PC-9 (cell line): Measurements from ENCODE around the gene PCYT2. TPM values are rescaled to one million over a fixed set of nuclear protein-coding genes. Genes with fewer than 3 reads are reported as not detected.
A peak's percentile ranks its signal among the peaks of the same experiment; 100 is the strongest.

Experiments used
- BruUV-seq: library from RNA; stranded (reverse); fragments of 400-500 nt; replicated peaks from 2 replicates; lab custom pipeline; 2021; lab: Mats Ljungman, UMichigan
- CTCF ChIA-PET: fragments of 300-600 bp; sonication (Branson Sonifier 250); formaldehyde crosslinking; loops from one replicate; lab custom pipeline; 2022; ENCODE audit warnings: antibody characterized with exemption; lab: Charles Lee
- POLR2A ChIA-PET: fragments of 300-600 bp; sonication (Branson Sonifier 250); formaldehyde crosslinking; loops from one replicate; lab custom pipeline; 2022; ENCODE audit warnings: antibody characterized with exemption; ENCODE audit not compliant: unreplicated experiment; lab: Charles Lee
- DNase-seq, 2 experiments: peaks; one replicate each; pipeline versions ENCODE4 v3.0.0 to v3.0.0-alpha.2; 2015 to 2022; ENCODE audit warnings: mixed read lengths in 1 of 2
- H2AFZ ChIP-seq: fragments of 200-600 bp; sonication (generic); 2 replicates; pipeline ENCODE4 v1.8.1; 2017; ENCODE audit warnings: antibody characterized with exemption
- H3F3A ChIP-seq: fragments of 200-600 bp; sonication (generic); 2 replicates; pipeline ENCODE4 v1.8.1; 2017; ENCODE audit warnings: antibody characterized with exemption, mild to moderate bottlenecking, low read depth; ENCODE audit not compliant: insufficient read depth
- H3K27ac ChIP-seq: fragments of 200-600 bp; sonication (generic); 2 replicates; pipeline ENCODE4 v1.6.1; 2016; ENCODE audit warnings: mixed run types
- H3K27me3 ChIP-seq: fragments of 200-600 bp; sonication (generic); 2 replicates; pipeline ENCODE4 v1.6.1; 2016; ENCODE audit warnings: low read depth, mixed run types; ENCODE audit not compliant: insufficient read depth
- H3K36me3 ChIP-seq: fragments of 200-600 bp; sonication (generic); 2 replicates; pipeline ENCODE4 v1.6.1; 2016; ENCODE audit warnings: low read depth, mixed run types
- H3K4me1 ChIP-seq: fragments of 200-600 bp; sonication (generic); replicated peaks from 2 replicates; pipeline ENCODE4 v1.6.1; 2016; ENCODE audit warnings: mixed run types; ENCODE audit not compliant: insufficient read depth
- H3K4me2 ChIP-seq: fragments of 200-600 bp; sonication (generic); 2 replicates; pipeline ENCODE4 v1.6.1; 2017; ENCODE audit warnings: mixed run types
- H3K4me3 ChIP-seq: fragments of 200-600 bp; sonication (generic); 2 replicates; pipeline ENCODE4 v1.6.1; 2016; ENCODE audit warnings: mixed run types
- H3K79me2 ChIP-seq: fragments of 200-600 bp; sonication (generic); 2 replicates; pipeline ENCODE4 v1.6.1; 2017; ENCODE audit warnings: low read depth, mixed run types
- H3K9me2 ChIP-seq: fragments of 200-600 bp; sonication (generic); 2 replicates; pipeline ENCODE4 v1.8.1; 2017; ENCODE audit warnings: mild to moderate bottlenecking; ENCODE audit not compliant: insufficient read depth
- H3K9me3 ChIP-seq: fragments of 200-600 bp; sonication (generic); 2 replicates; pipeline ENCODE4 v1.8.1; 2016; ENCODE audit warnings: low read depth; ENCODE audit not compliant: insufficient read depth
- H4K20me1 ChIP-seq: fragments of 200-600 bp; sonication (generic); 2 replicates; pipeline ENCODE4 v1.8.1; 2017; ENCODE audit not compliant: insufficient read depth
- EZH2 ChIP-seq: fragments of 200-600 bp; sonication (generic); IDR thresholded peaks from 2 replicates; pipeline ENCODE4 v1.8.0; 2017; ENCODE audit warnings: antibody characterized with exemption, low read depth
- intact Hi-C: fragments of 100-400 bp; cut with micrococcal nuclease; formaldehyde crosslinking; loops from one replicate; pipeline ENCODE4 v1.10.0; 2022; ENCODE audit not compliant: unreplicated experiment
- total RNA-seq: library from RNA; stranded (reverse); gene quantifications from 2 replicates; pipeline ENCODE4 v1.2.3, GENCODE V29; 2021
- TF ChIP-seq, protein P1 (sequence below): fragments of 200-600 bp; sonication (generic); conservative IDR thresholded peaks from 2 replicates; pipeline ENCODE4 v1.6.1; 2017; ENCODE audit warnings: mixed run types, antibody characterized with exemption, mild to moderate bottlenecking, moderate library complexity

The PCYT2 gene
- total RNA-seq, 1 experiment from 2014 or later, result 82.2 TPM

DNA sequence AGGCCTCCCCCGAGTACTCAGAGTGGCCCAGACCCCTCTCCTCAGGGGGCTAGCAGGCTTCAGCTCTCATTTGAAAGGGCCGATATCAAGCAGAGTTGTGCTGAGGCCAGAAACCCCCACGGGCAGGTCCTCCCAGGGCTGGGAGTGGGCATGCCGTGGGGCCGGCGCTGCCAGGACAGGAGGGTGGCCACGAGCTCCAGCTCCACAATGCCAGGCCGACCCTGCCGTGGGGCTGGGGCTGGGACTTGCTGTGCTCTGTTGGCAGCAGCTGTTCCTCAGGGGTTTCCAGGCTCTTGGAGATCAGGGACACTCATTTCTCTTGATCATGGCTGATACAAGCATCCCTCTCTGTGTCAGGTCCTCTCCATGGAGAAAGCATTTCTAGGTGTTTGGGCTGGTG lies 12.3 kb downstream of the PCYT2 start:
- POLR2A ChIA-PET, result no interaction called here
- Histone ChIP-seq H3K36me3 (no peaks in the 10 kb centered on the region), H3K79me2 (no peaks in the 10 kb centered on the region), H3K27me3 (no peaks in the 10 kb centered on the region), H2AFZ (no peak overlapping the region), H4K20me1 (no peaks in the 10 kb centered on the region), H3K9me2 (no peaks in the 10 kb centered on the region), H3K4me2 (peak overlapping the region; percentile 67), H3K9me3 (no peaks in the 10 kb centered on the region), H3K4me1 (peaks cover 30% of the 10 kb centered on the region), H3K4me3 (no peak overlapping the region; the same call in 1 of the 2 replicates), H3K27ac (peak overlapping the region; percentile 87), H3F3A (peaks cover 32% of the 10 kb centered on the region)
- CTCF ChIA-PET, result no interaction called here
- TF ChIP-seq, protein P1, sequence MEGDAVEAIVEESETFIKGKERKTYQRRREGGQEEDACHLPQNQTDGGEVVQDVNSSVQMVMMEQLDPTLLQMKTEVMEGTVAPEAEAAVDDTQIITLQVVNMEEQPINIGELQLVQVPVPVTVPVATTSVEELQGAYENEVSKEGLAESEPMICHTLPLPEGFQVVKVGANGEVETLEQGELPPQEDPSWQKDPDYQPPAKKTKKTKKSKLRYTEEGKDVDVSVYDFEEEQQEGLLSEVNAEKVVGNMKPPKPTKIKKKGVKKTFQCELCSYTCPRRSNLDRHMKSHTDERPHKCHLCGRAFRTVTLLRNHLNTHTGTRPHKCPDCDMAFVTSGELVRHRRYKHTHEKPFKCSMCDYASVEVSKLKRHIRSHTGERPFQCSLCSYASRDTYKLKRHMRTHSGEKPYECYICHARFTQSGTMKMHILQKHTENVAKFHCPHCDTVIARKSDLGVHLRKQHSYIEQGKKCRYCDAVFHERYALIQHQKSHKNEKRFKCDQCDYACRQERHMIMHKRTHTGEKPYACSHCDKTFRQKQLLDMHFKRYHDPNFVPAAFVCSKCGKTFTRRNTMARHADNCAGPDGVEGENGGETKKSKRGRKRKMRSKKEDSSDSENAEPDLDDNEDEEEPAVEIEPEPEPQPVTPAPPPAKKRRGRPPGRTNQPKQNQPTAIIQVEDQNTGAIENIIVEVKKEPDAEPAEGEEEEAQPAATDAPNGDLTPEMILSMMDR, result no peak
- no peak for TF ChIP-seq EZH2
- no TSS peak for BruUV-seq
- intact Hi-C loops, result loop anchor here (2.0 to 10.0 kb wide), 2 partner anchors 14 to 206 kb away; no protein-coding TSS in a partner anchor
- no peak for DNase-seq

DNA sequence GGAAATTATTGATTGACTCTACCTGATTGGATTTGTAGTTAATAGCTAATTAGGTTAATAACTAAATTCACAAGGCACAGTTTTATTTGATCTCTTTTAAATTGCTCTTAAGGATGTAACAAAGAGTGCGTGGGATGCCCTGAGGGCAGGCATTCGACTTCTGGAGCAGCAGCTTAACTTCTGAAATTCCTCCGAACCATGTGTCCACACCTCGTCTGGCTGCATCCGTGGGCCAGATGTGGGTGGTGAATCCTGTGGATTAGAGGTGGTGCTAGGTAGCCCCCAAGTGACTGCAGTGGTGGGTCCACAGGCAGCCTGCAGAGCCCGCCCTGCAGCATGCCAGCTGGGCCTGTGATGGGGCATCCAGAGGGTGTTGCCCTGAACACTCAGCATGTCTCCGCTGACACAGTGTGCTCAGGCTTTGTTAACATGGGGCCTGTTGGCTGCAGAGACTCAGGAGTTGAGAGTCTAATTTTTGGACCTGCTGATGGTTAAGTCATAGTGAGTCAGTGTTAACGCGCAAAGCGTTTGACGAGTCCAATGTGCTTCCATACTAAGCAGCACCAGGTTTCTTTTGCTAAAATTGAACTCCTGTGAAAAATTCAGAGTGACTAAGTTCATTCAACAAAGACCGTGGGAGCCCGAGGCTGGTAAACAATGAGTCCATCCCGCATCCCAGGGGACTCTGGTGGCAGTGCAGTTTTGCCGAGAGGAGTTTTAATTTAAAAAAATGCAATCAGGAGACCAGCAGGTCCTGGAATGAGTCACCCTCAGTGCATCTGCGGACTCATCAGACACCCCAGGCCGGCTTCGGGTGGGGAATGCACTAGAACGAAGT lies 13.0 kb downstream of the PCYT2 start:
- no peak overlapping the region for H3K4me3 ChIP-seq
- H3K4me2 ChIP-seq, result peak overlapping the region; percentile 67
- peaks cover 32% of the 10 kb centered on the region for H3F3A ChIP-seq
- 0 out of 2 replicates have a peak, but pooled peaks cover 2% of the 10 kb centered on the region for H3K79me2 ChIP-seq
- BruUV-seq, result no TSS peak
- H3K9me3 ChIP-seq, result no peaks in the 10 kb centered on the region
- H3K27me3 ChIP-seq, result no peaks in the 10 kb centered on the region
- DNase-seq, result peak; percentile 78 to 86
- H2AFZ ChIP-seq, result no peak overlapping the region
- H4K20me1 ChIP-seq, result no peaks in the 10 kb centered on the region
- CTCF ChIA-PET, result interaction anchor here (0.9 kb wide), 1 partner anchor 12 kb away, joined by 3 read pairs; no protein-coding TSS in a partner anchor
- H3K4me1 ChIP-seq, result peaks cover 30% of the 10 kb centered on the region
- H3K9me2 ChIP-seq, result no peaks in the 10 kb centered on the region
- H3K27ac ChIP-seq, result peak overlapping the region; percentile 87
- TF ChIP-seq EZH2, result no peak
- TF ChIP-seq, protein P1, result no peak
- POLR2A ChIA-PET, result interaction anchor here (0.5 to 0.7 kb wide), 2 partner anchors 12 to 195 kb away, joined by 3 read pairs; partner anchors contain the start of gene MRPL12
- no peaks in the 10 kb centered on the region for H3K36me3 ChIP-seq
- intact Hi-C loops, result loop anchor here (2.0 to 10.0 kb wide), 2 partner anchors 15 to 207 kb away; no protein-coding TSS in a partner anchor

GRCh38 chr17:81895400-81895799 lies 15.8 kb downstream of the PCYT2 start:
- intact Hi-C loops, result loop anchor here (10.0 kb wide), 1 partner anchor 209 kb away; no protein-coding TSS in a partner anchor
- H3K4me2 ChIP-seq, result no peak overlapping the region
- CTCF ChIA-PET, result no interaction called here
- no peaks in the 10 kb centered on the region for H3K9me3 ChIP-seq
- H2AFZ ChIP-seq, result no peak overlapping the region
- peaks cover 22% of the 10 kb centered on the region for H3K79me2 ChIP-seq
- H3K4me1 ChIP-seq, result peaks cover 30% of the 10 kb centered on the region
- H3K36me3 ChIP-seq, result no peaks in the 10 kb centered on the region
- no TSS peak for BruUV-seq
- POLR2A ChIA-PET, result no interaction called here
- H3K9me2 ChIP-seq, result no peaks in the 10 kb centered on the region
- TF ChIP-seq, protein P1, result no peak
- no peak for TF ChIP-seq EZH2
- H3F3A ChIP-seq, result peaks cover 39% of the 10 kb centered on the region
- no peak for DNase-seq
- no peaks in the 10 kb centered on the region for H3K27me3 ChIP-seq
- H3K27ac ChIP-seq, result no peak overlapping the region
- no peak overlapping the region for H3K4me3 ChIP-seq
- no peaks in the 10 kb centered on the region for H4K20me1 ChIP-seq
